ENCODE data around the gene MOB1B. TPM values are rescaled to one million over a fixed set of nuclear protein-coding genes. Genes with fewer than 3 reads are reported as not detected.

MOB1B gene
- total RNA-seq, 1 experiment from 2014 or later: 21.0 TPM

DNA sequence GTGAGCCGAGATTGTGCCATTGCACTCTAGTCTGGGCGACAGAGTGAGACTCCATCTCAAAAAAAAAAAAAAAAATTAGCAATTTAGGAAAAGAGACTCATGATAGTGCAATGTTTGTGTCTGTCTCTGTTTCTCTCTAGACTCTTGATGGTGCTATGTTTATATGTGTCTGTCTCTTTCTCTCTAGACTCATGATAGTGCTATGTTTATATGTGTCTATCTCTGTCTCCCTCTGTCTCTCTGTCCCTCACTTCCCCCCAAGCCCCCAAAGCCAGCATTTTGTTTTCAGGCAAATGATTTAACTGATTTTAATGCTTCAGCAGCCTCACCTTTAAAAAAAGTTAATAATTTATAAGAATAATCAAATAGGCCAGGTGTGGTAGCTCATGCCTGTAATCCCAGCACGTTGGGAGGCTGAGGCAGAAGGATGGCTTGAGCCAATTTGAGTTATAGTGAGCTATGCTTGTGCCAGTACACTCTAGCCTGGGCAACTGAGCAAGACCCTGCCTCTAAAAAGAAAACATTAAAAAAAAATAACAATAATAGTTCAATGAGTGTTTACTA, 6.9 kb downstream of the MOB1B start:
- intact Hi-C loops (cut with micrococcal nuclease; ENCODE audit: unreplicated experiment): no loop called here
- no peak for DNase-seq (ENCODE audit: low spot score)
- peaks cover 4% of the 10 kb centered on the region for H3K36me3 ChIP-seq (ENCODE audit: insufficient read depth, low read length, poor library complexity, severe bottlenecking)
- no peaks in the 10 kb centered on the region for H3K4me1 ChIP-seq (ENCODE audit: insufficient read depth, low read length, poor library complexity, severe bottlenecking)
- no peaks in the 10 kb centered on the region for H3K9me3 ChIP-seq (ENCODE audit: low read depth, low read length, poor library complexity, severe bottlenecking)
- TF ChIP-seq EZH2 (IDR thresholded peaks at IDR 0.05; ENCODE audit: borderline replicate concordance, low read depth, low read length, poor library complexity, severe bottlenecking): no peak
- TF ChIP-seq, protein P1, sequence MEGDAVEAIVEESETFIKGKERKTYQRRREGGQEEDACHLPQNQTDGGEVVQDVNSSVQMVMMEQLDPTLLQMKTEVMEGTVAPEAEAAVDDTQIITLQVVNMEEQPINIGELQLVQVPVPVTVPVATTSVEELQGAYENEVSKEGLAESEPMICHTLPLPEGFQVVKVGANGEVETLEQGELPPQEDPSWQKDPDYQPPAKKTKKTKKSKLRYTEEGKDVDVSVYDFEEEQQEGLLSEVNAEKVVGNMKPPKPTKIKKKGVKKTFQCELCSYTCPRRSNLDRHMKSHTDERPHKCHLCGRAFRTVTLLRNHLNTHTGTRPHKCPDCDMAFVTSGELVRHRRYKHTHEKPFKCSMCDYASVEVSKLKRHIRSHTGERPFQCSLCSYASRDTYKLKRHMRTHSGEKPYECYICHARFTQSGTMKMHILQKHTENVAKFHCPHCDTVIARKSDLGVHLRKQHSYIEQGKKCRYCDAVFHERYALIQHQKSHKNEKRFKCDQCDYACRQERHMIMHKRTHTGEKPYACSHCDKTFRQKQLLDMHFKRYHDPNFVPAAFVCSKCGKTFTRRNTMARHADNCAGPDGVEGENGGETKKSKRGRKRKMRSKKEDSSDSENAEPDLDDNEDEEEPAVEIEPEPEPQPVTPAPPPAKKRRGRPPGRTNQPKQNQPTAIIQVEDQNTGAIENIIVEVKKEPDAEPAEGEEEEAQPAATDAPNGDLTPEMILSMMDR (conservative IDR thresholded peaks at IDR 0.05; ENCODE audit: low read depth, low read length): no peak
- no peaks in the 10 kb centered on the region for H3K27me3 ChIP-seq (replicated peaks; ENCODE audit: insufficient read depth, low read depth, low read length, poor library complexity)
- H3K27ac ChIP-seq (ENCODE audit: low read depth, low read length, poor library complexity, severe bottlenecking): no peak overlapping the region
- POLR2A ChIA-PET (ENCODE audit: low non-redundant PET): no interaction called here
- H3K4me3 ChIP-seq (ENCODE audit: low read depth, low read length, poor library complexity, severe bottlenecking): no peak overlapping the region
- no TSS peak for BruUV-seq (replicated peaks)
- CTCF ChIA-PET: interaction anchor here (0.7 kb wide), 2 partner anchors 72 to 107 kb away, joined by 4 to 6 read pairs; no protein-coding TSS in a partner anchor

DNA sequence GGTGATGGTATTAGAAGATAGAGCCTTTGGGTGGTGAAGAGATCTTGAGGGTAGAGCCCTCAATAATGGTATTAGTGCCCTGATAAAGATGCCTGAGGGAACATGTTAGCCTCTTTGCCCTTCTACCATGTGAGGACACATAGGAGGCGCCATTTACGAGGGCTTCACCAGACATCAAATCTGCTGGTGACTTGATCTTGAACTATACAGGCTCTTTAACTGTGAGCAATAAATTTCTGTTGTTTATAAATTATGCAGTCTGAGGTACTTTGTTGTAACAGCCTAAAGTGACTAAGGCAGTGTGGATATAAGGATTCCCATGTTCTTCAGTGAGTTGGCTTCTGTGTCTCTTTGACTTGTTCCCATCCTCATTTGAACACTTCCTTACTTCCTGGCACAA, 11.8 kb downstream of the MOB1B start:
- H3K27me3 ChIP-seq (replicated peaks; ENCODE audit: insufficient read depth, low read depth, low read length, poor library complexity): no peaks in the 10 kb centered on the region
- ChIA-PET CTCF (no interaction called here), POLR2A (ENCODE audit: low non-redundant PET) (no interaction called here)
- no peaks in the 10 kb centered on the region for H3K4me1 ChIP-seq (ENCODE audit: insufficient read depth, low read length, poor library complexity, severe bottlenecking)
- TF ChIP-seq, protein P1 (conservative IDR thresholded peaks at IDR 0.05; ENCODE audit: low read depth, low read length): no peak
- TF ChIP-seq EZH2 (IDR thresholded peaks at IDR 0.05; ENCODE audit: borderline replicate concordance, low read depth, low read length, poor library complexity, severe bottlenecking): no peak
- no peak overlapping the region for H3K27ac ChIP-seq (ENCODE audit: low read depth, low read length, poor library complexity, severe bottlenecking)
- H3K9me3 ChIP-seq (ENCODE audit: low read depth, low read length, poor library complexity, severe bottlenecking): no peaks in the 10 kb centered on the region
- no peak overlapping the region for H3K4me3 ChIP-seq (ENCODE audit: low read depth, low read length, poor library complexity, severe bottlenecking)
- no peak for DNase-seq (ENCODE audit: low spot score)
- H3K36me3 ChIP-seq (ENCODE audit: insufficient read depth, low read length, poor library complexity, severe bottlenecking): no peaks in the 10 kb centered on the region
- BruUV-seq (replicated peaks): no TSS peak
- intact Hi-C loops (cut with micrococcal nuclease; ENCODE audit: unreplicated experiment): no loop called here

DNA sequence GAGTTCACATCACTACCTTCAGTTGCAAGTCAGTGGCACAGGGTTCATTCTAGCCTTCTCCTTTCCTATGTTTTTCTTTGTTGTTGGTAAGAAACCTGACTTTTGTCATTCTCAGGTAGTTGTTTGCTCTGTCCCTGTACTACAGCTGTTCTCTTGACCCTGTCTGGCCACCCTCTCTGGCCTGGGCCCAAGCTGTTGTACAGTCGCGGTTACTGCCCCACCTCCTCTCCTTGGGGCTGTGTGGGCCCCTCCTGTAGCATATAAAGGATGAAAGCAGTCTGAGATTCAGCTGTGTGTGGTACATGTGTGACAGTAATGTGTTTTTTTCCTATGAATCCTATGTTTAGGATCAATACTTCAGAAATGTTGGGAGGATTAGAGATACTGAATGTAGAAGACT, 12.5 kb downstream of the MOB1B start:
- H3K9me3 ChIP-seq (ENCODE audit: low read depth, low read length, poor library complexity, severe bottlenecking): no peaks in the 10 kb centered on the region
- no peak overlapping the region for H3K4me3 ChIP-seq (ENCODE audit: low read depth, low read length, poor library complexity, severe bottlenecking)
- H3K4me1 ChIP-seq (ENCODE audit: insufficient read depth, low read length, poor library complexity, severe bottlenecking): no peaks in the 10 kb centered on the region
- BruUV-seq (replicated peaks): no TSS peak
- H3K36me3 ChIP-seq (ENCODE audit: insufficient read depth, low read length, poor library complexity, severe bottlenecking): no peaks in the 10 kb centered on the region
- intact Hi-C loops (cut with micrococcal nuclease; ENCODE audit: unreplicated experiment): no loop called here
- TF ChIP-seq, protein P1 (conservative IDR thresholded peaks at IDR 0.05; ENCODE audit: low read depth, low read length): no peak
- TF ChIP-seq EZH2 (IDR thresholded peaks at IDR 0.05; ENCODE audit: borderline replicate concordance, low read depth, low read length, poor library complexity, severe bottlenecking): no peak
- ChIA-PET CTCF (no interaction called here), POLR2A (ENCODE audit: low non-redundant PET) (no interaction called here)
- H3K27me3 ChIP-seq (replicated peaks; ENCODE audit: insufficient read depth, low read depth, low read length, poor library complexity): no peaks in the 10 kb centered on the region
- DNase-seq (ENCODE audit: low spot score): no peak
- no peak overlapping the region for H3K27ac ChIP-seq (ENCODE audit: low read depth, low read length, poor library complexity, severe bottlenecking)
